ENCODE measurements around the gene FRRS1L.

The FRRS1L gene

DNA sequence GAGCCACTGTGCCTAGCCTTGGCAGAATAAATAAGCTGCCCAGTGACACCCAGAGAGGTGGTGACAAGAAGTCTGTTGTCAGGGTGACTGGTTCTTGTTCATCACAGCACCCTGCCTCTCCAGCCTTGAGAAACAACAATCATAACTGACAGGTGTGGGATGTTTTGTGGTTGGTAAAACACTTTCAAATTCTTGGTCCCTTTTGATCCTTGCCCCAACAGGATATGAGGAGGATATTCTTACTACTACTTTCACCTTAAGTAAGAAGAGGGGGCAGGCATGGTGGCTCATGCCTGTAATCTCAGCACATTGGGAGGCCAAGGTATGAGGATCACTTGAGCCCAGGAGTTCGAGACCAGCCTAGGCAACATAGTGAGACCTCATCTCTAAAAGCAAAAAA is 14.2 kb upstream of the FRRS1L start:
- Histone ChIP-seq H3K27ac (no peak overlapping the region), H3K4me3 (no peak overlapping the region), H3K9me3 (ENCODE audit: low read depth, low read length) (no peaks in the 10 kb centered on the region), H3K36me3 (ENCODE audit: insufficient read depth, low read length) (no peaks in the 10 kb centered on the region), H3K9ac (ENCODE audit: insufficient read length) (no peak overlapping the region)
- DNase-seq (ENCODE audit: low read depth, low spot score) = no peak
- TF ChIP-seq FOXP2 (optimal IDR thresholded peaks at IDR 0.05; ENCODE audit: control extremely low read depth, extremely low read length, insufficient read depth) (no peak), POLR2AphosphoS5 (IDR thresholded peaks at IDR 0.05; ENCODE audit: borderline replicate concordance, low read depth, low read length) (no peak), EZH2 (IDR thresholded peaks at IDR 0.05) (no peak)

DNA sequence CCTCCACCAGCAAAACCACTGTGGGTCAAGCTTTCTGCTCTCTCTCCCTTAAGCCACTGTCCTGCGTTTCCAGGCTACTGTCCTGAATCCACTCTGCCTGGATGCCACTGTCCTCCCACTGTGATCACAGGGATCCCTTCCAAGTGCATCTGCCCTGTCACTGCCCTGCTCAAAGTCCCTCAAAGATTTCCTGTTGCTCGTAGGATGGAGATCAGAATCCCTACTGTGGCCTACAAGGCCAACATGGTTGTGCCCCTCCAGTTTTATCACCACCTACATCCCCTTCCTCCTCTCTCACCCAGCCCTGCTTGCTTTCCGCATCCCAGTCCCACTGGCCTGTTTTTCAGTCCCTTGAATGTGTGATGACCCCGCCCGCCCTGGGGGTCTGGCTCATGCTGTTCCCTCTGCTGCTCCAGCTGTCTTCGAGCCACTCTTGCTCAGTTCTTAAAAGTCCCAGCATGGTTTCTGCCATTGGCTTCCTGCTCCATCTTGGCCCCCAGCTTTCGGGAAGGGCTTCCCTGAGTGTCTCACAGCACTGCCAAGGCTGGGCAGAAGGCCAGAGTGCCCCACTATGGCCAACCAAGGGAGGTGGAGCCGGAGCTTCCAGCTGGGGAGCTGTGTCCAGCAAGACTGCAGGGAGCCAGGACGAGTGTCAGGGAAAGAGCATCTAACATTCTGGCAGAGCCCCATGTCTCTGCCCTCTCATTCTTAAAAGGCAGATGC is 12.9 kb upstream of the FRRS1L start:
- no peak for DNase-seq (ENCODE audit: low read depth, low spot score)
- H3K9me3 ChIP-seq (ENCODE audit: low read depth, low read length) = no peaks in the 10 kb centered on the region
- H3K9ac ChIP-seq (ENCODE audit: insufficient read length) = no peak overlapping the region
- no peak overlapping the region for H3K27ac ChIP-seq
- H3K4me3 ChIP-seq = no peak overlapping the region
- no peaks in the 10 kb centered on the region for H3K36me3 ChIP-seq (ENCODE audit: insufficient read depth, low read length)
- no peak for TF ChIP-seq EZH2 (IDR thresholded peaks at IDR 0.05)

DNA sequence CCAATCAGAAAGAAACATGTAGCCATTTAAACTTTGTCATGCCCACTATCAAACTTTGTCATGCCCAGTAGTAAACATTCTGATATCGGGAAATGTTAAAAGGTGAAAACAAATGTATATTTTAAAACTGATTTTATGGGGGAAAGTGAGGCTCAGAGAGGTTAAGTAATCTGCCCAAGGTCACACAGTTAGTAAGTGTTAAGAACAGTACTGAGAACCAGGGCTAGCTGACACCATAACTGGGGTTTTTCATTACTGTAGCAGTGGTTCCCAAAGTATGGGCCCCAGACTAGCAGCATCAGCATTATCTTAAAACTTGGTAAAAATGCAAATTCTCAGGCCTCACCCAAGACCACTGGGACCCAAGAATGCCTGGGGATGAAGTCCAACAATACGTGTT is 9.9 kb upstream of the FRRS1L start:
- no peak overlapping the region for H3K4me3 ChIP-seq
- H3K9ac ChIP-seq (ENCODE audit: insufficient read length) = no peak overlapping the region
- no peak for DNase-seq (ENCODE audit: low read depth, low spot score)

GRCh38 chr9:109176386-109176785 is 9.3 kb upstream of the FRRS1L start:
- no peak overlapping the region for H3K4me3 ChIP-seq
- DNase-seq (ENCODE audit: low read depth, low spot score) = no peak
- no peak overlapping the region for H3K27ac ChIP-seq
- H3K36me3 ChIP-seq (ENCODE audit: insufficient read depth, low read length) = no peaks in the 10 kb centered on the region
- no peak overlapping the region for H3K9ac ChIP-seq (ENCODE audit: insufficient read length)
- TF ChIP-seq POLR2AphosphoS5 (IDR thresholded peaks at IDR 0.05; ENCODE audit: borderline replicate concordance, low read depth, low read length) = no peak
- no peaks in the 10 kb centered on the region for H3K9me3 ChIP-seq (ENCODE audit: low read depth, low read length)

More for the DNA sequence above, 9.9 kb upstream of the FRRS1L start:
- Histone ChIP-seq H3K36me3 (ENCODE audit: insufficient read depth, low read length) (no peaks in the 10 kb centered on the region), H3K9me3 (ENCODE audit: low read depth, low read length) (no peaks in the 10 kb centered on the region), H3K27ac (no peak overlapping the region)
- TF ChIP-seq POLR2AphosphoS5 (IDR thresholded peaks at IDR 0.05; ENCODE audit: borderline replicate concordance, low read depth, low read length) (no peak), EZH2 (IDR thresholded peaks at IDR 0.05) (no peak), FOXP2 (optimal IDR thresholded peaks at IDR 0.05; ENCODE audit: control extremely low read depth, extremely low read length, insufficient read depth) (no peak)

DNA sequence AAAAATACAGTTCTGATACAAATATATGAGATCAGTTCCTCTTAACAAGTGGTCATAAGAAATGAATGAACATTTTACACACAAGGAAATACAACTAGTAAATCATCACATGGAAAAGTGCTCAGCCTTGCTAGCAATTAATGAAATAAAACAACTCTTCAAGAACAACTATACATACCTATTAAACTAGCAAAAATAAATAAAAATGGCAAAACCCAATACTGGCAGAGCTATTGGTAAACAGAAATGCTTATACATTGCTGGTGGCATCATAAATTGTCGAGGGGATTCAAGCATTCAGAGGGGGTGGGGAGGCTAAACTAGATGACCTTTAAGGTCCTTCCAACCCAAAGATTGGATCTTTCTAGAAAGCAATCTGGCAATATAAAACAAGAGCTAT is 5.9 kb upstream of the FRRS1L start:
- H3K4me3 ChIP-seq = no peak overlapping the region
- H3K36me3 ChIP-seq (ENCODE audit: insufficient read depth, low read length) = no peaks in the 10 kb centered on the region

GRCh38 chr9:109171926-109172325 is 4.9 kb upstream of the FRRS1L start:
- Histone ChIP-seq H3K4me3 (no peak overlapping the region), H3K36me3 (ENCODE audit: insufficient read depth, low read length) (no peaks in the 10 kb centered on the region), H3K9me3 (ENCODE audit: low read depth, low read length) (no peaks in the 10 kb centered on the region), H3K27ac (no peak overlapping the region), H3K9ac (ENCODE audit: insufficient read length) (no peak overlapping the region)
- TF ChIP-seq POLR2AphosphoS5 (IDR thresholded peaks at IDR 0.05; ENCODE audit: borderline replicate concordance, low read depth, low read length) = no peak
- TF ChIP-seq FOXP2 (optimal IDR thresholded peaks at IDR 0.05; ENCODE audit: control extremely low read depth, extremely low read length, insufficient read depth) = no peak
- TF ChIP-seq EZH2 (IDR thresholded peaks at IDR 0.05) = no peak
- DNase-seq (ENCODE audit: low read depth, low spot score) = no peak

More for the DNA sequence above, 5.9 kb upstream of the FRRS1L start:
- Histone ChIP-seq H3K9me3 (ENCODE audit: low read depth, low read length) (no peaks in the 10 kb centered on the region), H3K9ac (ENCODE audit: insufficient read length) (no peak overlapping the region), H3K27ac (no peak overlapping the region)
- TF ChIP-seq POLR2AphosphoS5 (IDR thresholded peaks at IDR 0.05; ENCODE audit: borderline replicate concordance, low read depth, low read length) = no peak
- TF ChIP-seq EZH2 (IDR thresholded peaks at IDR 0.05) = no peak
- no peak for TF ChIP-seq FOXP2 (optimal IDR thresholded peaks at IDR 0.05; ENCODE audit: control extremely low read depth, extremely low read length, insufficient read depth)
- no peak for DNase-seq (ENCODE audit: low read depth, low spot score)

DNA sequence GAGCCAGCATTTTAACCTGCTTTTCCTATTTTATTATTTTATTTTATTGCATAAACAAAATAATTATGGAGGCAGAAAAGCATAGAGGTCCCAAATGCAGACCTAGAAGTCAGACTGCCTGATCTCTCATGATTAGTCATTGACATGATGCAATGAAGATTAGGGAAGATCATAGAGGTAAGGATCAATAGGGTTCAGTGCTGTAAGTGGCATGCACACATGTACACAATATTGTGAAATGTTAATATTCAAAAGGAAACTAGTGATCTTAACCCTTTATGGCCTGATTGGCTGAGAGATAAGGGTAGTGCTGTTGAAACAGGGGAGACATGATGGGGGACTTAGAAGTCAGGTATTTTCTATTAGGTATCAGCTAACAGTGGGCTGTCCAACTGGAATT is 1.1 kb upstream of the FRRS1L start:
- TF ChIP-seq POLR2AphosphoS5 (IDR thresholded peaks at IDR 0.05; ENCODE audit: borderline replicate concordance, low read depth, low read length) = no peak
- no peak for TF ChIP-seq FOXP2 (optimal IDR thresholded peaks at IDR 0.05; ENCODE audit: control extremely low read depth, extremely low read length, insufficient read depth)
- TF ChIP-seq EZH2 (IDR thresholded peaks at IDR 0.05) = no peak
- Histone ChIP-seq H3K27ac (no peak overlapping the region), H3K9ac (ENCODE audit: insufficient read length) (no peak overlapping the region), H3K36me3 (ENCODE audit: insufficient read depth, low read length) (no peaks in the 10 kb centered on the region), H3K4me3 (no peak overlapping the region), H3K9me3 (ENCODE audit: low read depth, low read length) (no peaks in the 10 kb centered on the region)
- no peak for DNase-seq (ENCODE audit: low read depth, low spot score)

- Histone ChIP-seq H3K36me3 (ENCODE audit: insufficient read depth, low read length) (no peaks in the 10 kb centered on the region), H3K9me3 (ENCODE audit: low read depth, low read length) (no peaks in the 10 kb centered on the region), H3K27ac (no peak overlapping the region), H3K4me3 (no peak overlapping the region), H3K9ac (ENCODE audit: insufficient read length) (no peak overlapping the region)
- DNase-seq (ENCODE audit: low read depth, low spot score) = no peak
- TF ChIP-seq FOXP2 (optimal IDR thresholded peaks at IDR 0.05; ENCODE audit: control extremely low read depth, extremely low read length, insufficient read depth) = no peak
- no peak for TF ChIP-seq EZH2 (IDR thresholded peaks at IDR 0.05)
- no peak for TF ChIP-seq POLR2AphosphoS5 (IDR thresholded peaks at IDR 0.05; ENCODE audit: borderline replicate concordance, low read depth, low read length)
These were observed 667 bp upstream of the FRRS1L start for GRCh38 chr9:109167716-109168115.

DNA sequence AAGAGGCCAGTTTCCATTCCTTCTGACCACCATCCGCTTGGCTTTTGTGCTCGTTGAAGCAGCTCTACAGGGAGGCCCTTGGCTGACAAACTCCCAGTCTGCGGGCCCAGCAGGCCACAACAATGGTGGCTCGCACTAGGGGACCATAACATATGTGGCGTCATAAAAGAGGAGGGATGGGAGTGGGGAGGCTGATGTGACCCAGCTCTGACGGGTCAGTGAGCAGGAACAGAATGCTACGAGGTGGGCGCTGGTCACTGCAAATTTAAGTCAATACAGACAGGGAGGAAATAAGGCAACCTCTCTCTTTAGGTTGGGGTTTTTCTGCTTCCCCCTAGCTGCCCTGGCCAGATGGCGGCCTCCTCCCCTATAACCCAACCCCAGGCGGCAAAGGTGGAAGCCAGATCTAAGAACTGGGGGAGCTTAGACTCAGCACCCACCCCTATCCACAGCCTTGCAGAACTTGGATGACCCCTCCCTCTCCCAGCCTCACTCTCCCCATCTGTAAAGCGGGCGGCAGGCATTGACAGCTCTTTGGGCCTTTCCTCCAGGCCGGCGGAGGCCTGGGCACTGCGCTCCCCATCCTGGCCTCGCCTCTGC is 778 bp downstream of the FRRS1L start:
- no peak overlapping the region for H3K27ac ChIP-seq
- no peaks in the 10 kb centered on the region for H3K9me3 ChIP-seq (ENCODE audit: low read depth, low read length)
- no peak overlapping the region for H3K9ac ChIP-seq (ENCODE audit: insufficient read length)
- no peaks in the 10 kb centered on the region for H3K36me3 ChIP-seq (ENCODE audit: insufficient read depth, low read length)
- no peak for DNase-seq (ENCODE audit: low read depth, low spot score)
- TF ChIP-seq EZH2 (IDR thresholded peaks at IDR 0.05) = no peak
- no peak for TF ChIP-seq POLR2AphosphoS5 (IDR thresholded peaks at IDR 0.05; ENCODE audit: borderline replicate concordance, low read depth, low read length)
- TF ChIP-seq FOXP2 (optimal IDR thresholded peaks at IDR 0.05; ENCODE audit: control extremely low read depth, extremely low read length, insufficient read depth) = no peak
- no peak overlapping the region for H3K4me3 ChIP-seq
